Uterus (tissue), 2 donors: Measurements from ENCODE around the gene FAM217B.

Source experiments
- CTCF ChIP-seq, 4 experiments: fragments of 200-600 bp in 2 of 4; fragments of 450-650 bp in 2 of 4; sonication (generic) in 2 of 4; IDR thresholded peaks; one replicate each; pipeline ENCODE4 v1.5.1; 2016 to 2019; ENCODE audit warnings: antibody characterized with exemption in 4 of 4, mild to moderate bottlenecking in 2 of 4, moderate library complexity in 1 of 4
- POLR2A ChIP-seq, 2 donors: fragments of 450-650 bp; IDR thresholded peaks; one replicate each; pipeline ENCODE4 v1.6.1; 2016; ENCODE audit warnings: antibody characterized with exemption in 2 of 2, mild to moderate bottlenecking in 1 of 2, moderate library complexity in 1 of 2

GRCh38 chr20:59938696-59939051 lies 1.5 kb upstream of the FAM217B start:
- no peak for TF ChIP-seq CTCF (IDR thresholded peaks at IDR 0.05)
- TF ChIP-seq POLR2A (IDR thresholded peaks at IDR 0.05) = no peak
